Measurements from ENCODE around the gene NUDT12. TPM values are rescaled to one million over a fixed set of nuclear protein-coding genes. Genes with fewer than 3 reads are reported as not detected.

The NUDT12 gene
- total RNA-seq, 1 donor from 2014 or later, result 13.4 TPM

- DNase-seq (ENCODE audit: extremely low spot score, unreplicated experiment), result no peak
- TF ChIP-seq, protein P1, sequence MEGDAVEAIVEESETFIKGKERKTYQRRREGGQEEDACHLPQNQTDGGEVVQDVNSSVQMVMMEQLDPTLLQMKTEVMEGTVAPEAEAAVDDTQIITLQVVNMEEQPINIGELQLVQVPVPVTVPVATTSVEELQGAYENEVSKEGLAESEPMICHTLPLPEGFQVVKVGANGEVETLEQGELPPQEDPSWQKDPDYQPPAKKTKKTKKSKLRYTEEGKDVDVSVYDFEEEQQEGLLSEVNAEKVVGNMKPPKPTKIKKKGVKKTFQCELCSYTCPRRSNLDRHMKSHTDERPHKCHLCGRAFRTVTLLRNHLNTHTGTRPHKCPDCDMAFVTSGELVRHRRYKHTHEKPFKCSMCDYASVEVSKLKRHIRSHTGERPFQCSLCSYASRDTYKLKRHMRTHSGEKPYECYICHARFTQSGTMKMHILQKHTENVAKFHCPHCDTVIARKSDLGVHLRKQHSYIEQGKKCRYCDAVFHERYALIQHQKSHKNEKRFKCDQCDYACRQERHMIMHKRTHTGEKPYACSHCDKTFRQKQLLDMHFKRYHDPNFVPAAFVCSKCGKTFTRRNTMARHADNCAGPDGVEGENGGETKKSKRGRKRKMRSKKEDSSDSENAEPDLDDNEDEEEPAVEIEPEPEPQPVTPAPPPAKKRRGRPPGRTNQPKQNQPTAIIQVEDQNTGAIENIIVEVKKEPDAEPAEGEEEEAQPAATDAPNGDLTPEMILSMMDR (conservative IDR thresholded peaks at IDR 0.05), result no peak
- H3K36me3 Mint-ChIP-seq, result no peaks in the 10 kb centered on the region
These were observed 56.8 kb downstream of the NUDT12 start for GRCh38 chr5:103505581-103506305.

DNA sequence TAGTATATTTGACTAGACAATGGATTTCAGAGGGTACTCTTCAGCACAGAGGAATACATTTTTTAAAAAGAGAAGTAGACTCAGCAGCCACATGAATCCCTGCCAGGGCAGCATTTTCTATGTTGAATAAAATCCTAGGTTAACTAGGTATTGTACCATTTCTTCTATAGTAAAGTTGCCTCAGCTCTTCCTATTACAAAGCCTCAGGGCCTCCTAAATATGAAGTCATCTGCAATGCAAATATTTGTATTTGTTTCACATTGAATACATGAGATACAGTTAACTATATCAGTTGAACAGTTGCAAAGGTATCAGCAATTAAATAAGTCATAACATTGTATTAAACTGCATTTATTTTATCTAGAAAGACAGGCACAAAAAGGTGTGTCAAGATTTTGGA, 59.5 kb downstream of the NUDT12 start:
- no peak overlapping the region for H3K4me3 Mint-ChIP-seq
- H3K9me3 Mint-ChIP-seq, result peaks cover 6% of the 10 kb centered on the region
- TF ChIP-seq, protein P1 (conservative IDR thresholded peaks at IDR 0.05), result no peak
- no peak overlapping the region for H3K27ac Mint-ChIP-seq
- peaks cover 5% of the 10 kb centered on the region for H3K4me1 Mint-ChIP-seq (ENCODE audit: unreplicated experiment)
- no peaks in the 10 kb centered on the region for H3K27me3 Mint-ChIP-seq
- DNase-seq (ENCODE audit: extremely low spot score, unreplicated experiment), result no peak
- H3K36me3 Mint-ChIP-seq, result no peaks in the 10 kb centered on the region

More at GRCh38 chr5:103505581-103506305, 56.8 kb downstream of the NUDT12 start:
- H3K27me3 Mint-ChIP-seq, result no peaks in the 10 kb centered on the region
- peaks cover 6% of the 10 kb centered on the region for H3K9me3 Mint-ChIP-seq
- H3K4me3 Mint-ChIP-seq, result no peak overlapping the region
- no peaks in the 10 kb centered on the region for H3K4me1 Mint-ChIP-seq (ENCODE audit: unreplicated experiment)
- H3K27ac Mint-ChIP-seq, result no peak overlapping the region

DNA sequence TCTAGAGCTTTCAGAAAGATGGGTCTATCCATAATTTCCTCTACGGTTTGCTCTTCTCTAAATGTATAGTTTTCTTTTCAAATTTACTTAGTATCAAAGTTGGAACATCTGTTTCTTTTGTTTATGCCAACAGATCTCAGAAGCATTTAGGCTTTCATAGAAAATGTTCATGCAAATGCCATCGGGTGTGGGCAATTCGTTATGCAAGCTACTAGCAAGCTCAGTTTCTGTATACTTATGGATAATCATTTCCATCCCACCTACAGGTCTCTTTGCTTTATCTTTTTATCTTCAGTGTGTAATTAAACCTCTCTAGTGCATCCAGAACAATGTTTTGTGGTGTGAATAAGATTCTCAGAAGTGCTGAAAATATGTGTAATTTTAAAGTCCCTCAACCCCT, 59.9 kb downstream of the NUDT12 start:
- Mint-ChIP-seq H3K4me3 (no peak overlapping the region), H3K27me3 (no peaks in the 10 kb centered on the region), H3K27ac (no peak overlapping the region), H3K36me3 (no peaks in the 10 kb centered on the region), H3K9me3 (peaks cover 6% of the 10 kb centered on the region), H3K4me1 (ENCODE audit: unreplicated experiment) (peaks cover 6% of the 10 kb centered on the region)
- no peak for DNase-seq (ENCODE audit: extremely low spot score, unreplicated experiment)
- TF ChIP-seq, protein P1 (conservative IDR thresholded peaks at IDR 0.05), result no peak
